Body of pancreas (tissue), 4 donors: Measurements from ENCODE around the gene USH2A. TPM values are rescaled to one million over a fixed set of nuclear protein-coding genes. Genes with fewer than 3 reads are reported as not detected.

ENCODE experiments used
- ATAC-seq: fragments of 150-250 bp; one replicate; pipeline ENCODE4 v1.9.1; 2016
- DNase-seq, 4 donors: peaks; one replicate each; pipeline ENCODE4 v3.0.0-alpha.2; 2019
- H3K27ac ChIP-seq, 4 donors: fragments of 200-600 bp; sonication (generic); 1 replicate in 3 of 4; 2 replicates in 1 of 4; pipeline versions ENCODE4 v1.5.1 to v1.6.1; 2016 to 2019; ENCODE audit warnings: mild to moderate bottlenecking in 1 of 4, mixed read lengths in 1 of 4, moderate library complexity in 1 of 4
- H3K27me3 ChIP-seq, 2 donors: fragments of 200-600 bp; sonication (generic); one replicate each; pipeline ENCODE4 v1.6.0; 2016; ENCODE audit warnings: mild to moderate bottlenecking in 1 of 2
- H3K36me3 ChIP-seq, 2 donors: fragments of 200-600 bp; sonication (generic); replicated peaks in 1 of 2; 2 replicates each; pipeline ENCODE4 v1.5.1; 2016; ENCODE audit warnings: low read depth in 2 of 2; ENCODE audit not compliant: insufficient read depth in 1 of 2
- H3K4me1 ChIP-seq: fragments of 200-600 bp; sonication (generic); one replicate; pipeline ENCODE4 v1.6.0; 2016
- H3K4me3 ChIP-seq, 2 donors: fragments of 200-600 bp; sonication (generic); 1 replicate in 1 of 2; 2 replicates in 1 of 2; pipeline ENCODE4 v1.5.1; 2016 to 2019
- H3K9me3 ChIP-seq, 3 donors: fragments of 200-600 bp; sonication (generic); 1 replicate in 2 of 3; 2 replicates in 1 of 3; pipeline ENCODE4 v1.5.1; 2016
- POLR2A ChIP-seq, 3 donors: fragments of 450-650 bp; IDR thresholded peaks; one replicate each; pipeline ENCODE4 v1.6.1; 2016; ENCODE audit warnings: antibody characterized with exemption in 3 of 3, mild to moderate bottlenecking in 2 of 3
- WGBS, 2 donors: methylation state at CpG; one replicate each; pipeline ENCODE4 v1.1.5; 2017; 5-methylcytosine and 5-hydroxymethylcytosine counted together
- intact Hi-C: fragments of 100-400 bp; cut with DNase I; formaldehyde crosslinking; loops from one replicate; pipeline ENCODE4 v1.15.1; 2023
- total RNA-seq, 2 donors: library from RNA; depleted of rRNA; stranded (reverse); fragments of >200 nt; gene quantifications; one replicate each; pipeline ENCODE4 v1.1.0, GENCODE V29; 2016
- TF ChIP-seq, protein P1 (sequence below), 7 experiments: fragments of 450-650 bp in 4 of 7; fragments of 200-600 bp in 3 of 7; sonication (generic) in 3 of 7; IDR thresholded peaks; one replicate each; pipeline ENCODE4 v1.5.1; 2016 to 2019; ENCODE audit warnings: antibody characterized with exemption in 7 of 7

The USH2A gene
- total RNA-seq, 2 donors from 2014 or later: 0.26 to 0.33 TPM

DNA sequence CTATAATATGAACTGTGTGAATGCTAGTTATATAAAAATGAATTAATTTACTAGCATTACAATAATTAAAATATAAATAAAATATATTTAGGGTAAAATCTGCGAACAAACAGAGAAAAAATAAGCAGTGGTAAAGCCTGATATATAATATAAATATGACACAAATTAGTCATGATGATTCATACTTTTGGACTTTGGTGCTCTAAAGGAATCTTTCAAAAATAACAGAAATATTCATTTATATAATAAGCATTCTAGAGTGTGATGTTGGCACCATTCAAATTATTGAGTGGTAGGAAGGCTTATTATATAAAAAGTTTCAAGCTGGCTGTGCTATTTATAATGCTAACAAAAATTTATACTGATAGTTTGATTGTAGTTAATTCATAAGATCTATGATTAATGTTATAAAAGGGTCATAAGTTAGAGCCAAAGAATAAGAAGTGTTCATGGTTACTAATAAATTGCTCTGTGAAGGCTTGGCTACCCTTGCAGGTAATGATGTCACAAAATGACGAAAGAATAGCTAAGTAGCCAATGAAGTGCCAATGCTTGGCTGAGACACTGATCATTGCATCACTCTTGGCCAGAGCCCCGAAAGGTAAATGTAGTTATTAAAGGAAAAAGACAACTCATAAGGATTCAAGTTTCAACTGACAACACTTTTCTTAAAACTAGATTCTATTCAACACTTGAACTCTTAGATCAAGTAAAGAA, 108.7 kb downstream of the USH2A start:
- Histone ChIP-seq H3K36me3 (no peaks in the 10 kb centered on the region), H3K9me3 (no peaks in the 10 kb centered on the region), H3K4me3 (no peak overlapping the region), H3K27me3 (no peaks in the 10 kb centered on the region), H3K27ac (no peak overlapping the region), H3K4me1 (no peaks in the 10 kb centered on the region)
- 29 to 36% methylated on average over 3 of the region's 3 CpGs for WGBS, 2 donors
- DNase-seq: peak in 3 of 4 donors; percentile 20 to 43 (median 27)
- intact Hi-C loops: no loop called here
- no peak for ATAC-seq
- TF ChIP-seq, protein P1, sequence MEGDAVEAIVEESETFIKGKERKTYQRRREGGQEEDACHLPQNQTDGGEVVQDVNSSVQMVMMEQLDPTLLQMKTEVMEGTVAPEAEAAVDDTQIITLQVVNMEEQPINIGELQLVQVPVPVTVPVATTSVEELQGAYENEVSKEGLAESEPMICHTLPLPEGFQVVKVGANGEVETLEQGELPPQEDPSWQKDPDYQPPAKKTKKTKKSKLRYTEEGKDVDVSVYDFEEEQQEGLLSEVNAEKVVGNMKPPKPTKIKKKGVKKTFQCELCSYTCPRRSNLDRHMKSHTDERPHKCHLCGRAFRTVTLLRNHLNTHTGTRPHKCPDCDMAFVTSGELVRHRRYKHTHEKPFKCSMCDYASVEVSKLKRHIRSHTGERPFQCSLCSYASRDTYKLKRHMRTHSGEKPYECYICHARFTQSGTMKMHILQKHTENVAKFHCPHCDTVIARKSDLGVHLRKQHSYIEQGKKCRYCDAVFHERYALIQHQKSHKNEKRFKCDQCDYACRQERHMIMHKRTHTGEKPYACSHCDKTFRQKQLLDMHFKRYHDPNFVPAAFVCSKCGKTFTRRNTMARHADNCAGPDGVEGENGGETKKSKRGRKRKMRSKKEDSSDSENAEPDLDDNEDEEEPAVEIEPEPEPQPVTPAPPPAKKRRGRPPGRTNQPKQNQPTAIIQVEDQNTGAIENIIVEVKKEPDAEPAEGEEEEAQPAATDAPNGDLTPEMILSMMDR (IDR thresholded peaks at IDR 0.05): no peak

DNA sequence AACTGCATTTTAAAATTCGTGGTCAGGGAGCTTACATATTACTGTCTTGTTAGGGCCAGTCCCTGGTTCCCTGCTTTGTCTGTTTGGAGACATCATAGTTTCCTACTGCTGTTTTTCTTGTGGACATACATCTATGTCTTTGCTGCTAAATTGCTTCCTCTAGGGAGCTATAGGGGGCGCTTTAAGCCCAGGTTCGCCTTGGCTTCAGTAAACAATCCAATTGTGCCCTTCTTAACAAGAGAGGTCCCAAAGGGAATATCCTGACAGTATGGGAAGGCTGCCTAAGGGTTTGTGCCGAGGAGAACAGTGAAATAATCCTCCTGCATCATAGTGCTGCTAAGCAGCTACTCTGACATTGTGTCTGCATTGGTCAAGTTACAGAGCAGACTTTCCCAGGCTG, 112.5 kb downstream of the USH2A start:
- 6 to 12% methylated on average over 4 of the region's 4 CpGs for WGBS, 2 donors
- ATAC-seq: peak; percentile 21

DNA sequence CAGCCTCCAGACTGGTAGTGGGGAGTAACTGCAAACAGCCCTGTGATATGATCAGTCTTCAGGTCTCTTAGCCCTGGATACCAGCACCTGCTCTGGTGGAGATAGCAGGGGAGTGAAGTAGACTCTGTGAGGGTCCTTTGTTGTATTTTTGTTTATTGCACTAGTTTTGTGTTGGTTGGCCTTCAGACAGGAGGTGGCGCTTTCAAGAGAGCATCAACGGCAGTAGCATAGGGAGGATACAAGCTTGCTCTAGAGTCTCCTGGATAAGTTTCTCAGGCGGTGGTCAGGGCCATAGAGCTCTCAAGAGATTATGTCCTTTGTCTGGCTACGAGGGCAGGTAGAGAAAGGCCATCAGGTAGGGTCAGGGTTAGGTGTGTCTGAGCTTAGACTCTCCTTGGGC, 116.4 kb downstream of the USH2A start:
- TF ChIP-seq, protein P1 (IDR thresholded peaks at IDR 0.05): no peak
- no peak for TF ChIP-seq POLR2A (IDR thresholded peaks at IDR 0.05)
- Histone ChIP-seq H3K4me3 (no peak overlapping the region), H3K36me3 (no peaks in the 10 kb centered on the region), H3K4me1 (no peaks in the 10 kb centered on the region), H3K9me3 (no peaks in the 10 kb centered on the region), H3K27me3 (no peaks in the 10 kb centered on the region), H3K27ac (no peak overlapping the region)
- intact Hi-C loops: no loop called here
- no peak for DNase-seq
- WGBS, 2 donors: 82 to 85% methylated on average over 4 of the region's 4 CpGs
- no peak for ATAC-seq

More for the DNA sequence above, 112.5 kb downstream of the USH2A start:
- peak in 3 of 4 donors; percentile 16 to 41 (median 37) for DNase-seq
- TF ChIP-seq POLR2A (IDR thresholded peaks at IDR 0.05): no peak
- TF ChIP-seq, protein P1 (IDR thresholded peaks at IDR 0.05): peak in 6 of 7 experiments; percentile 21 to 63 (median 40)
- Histone ChIP-seq H3K9me3 (no peaks in the 10 kb centered on the region), H3K4me1 (no peaks in the 10 kb centered on the region), H3K36me3 (no peaks in the 10 kb centered on the region), H3K27me3 (no peaks in the 10 kb centered on the region), H3K27ac (no peak overlapping the region), H3K4me3 (no peak overlapping the region)
- intact Hi-C loops: no loop called here

DNA sequence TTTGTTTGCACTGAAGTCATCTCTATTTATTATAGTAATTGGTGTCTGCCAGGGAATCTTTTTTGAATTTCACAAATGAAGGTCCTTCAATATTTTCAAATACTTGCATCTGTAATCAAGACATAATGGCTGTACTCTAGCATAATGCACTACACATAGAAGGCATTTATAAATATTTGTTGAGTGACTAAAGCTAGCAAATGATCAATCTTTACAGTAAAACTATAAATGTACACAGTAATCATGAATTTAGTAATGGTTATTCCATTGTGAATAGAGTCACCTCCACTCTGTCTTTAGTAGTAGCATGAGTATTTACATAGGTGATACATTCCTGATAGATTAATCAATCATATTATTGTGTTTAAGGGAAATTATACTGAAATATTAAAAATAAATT, 119.6 kb downstream of the USH2A start:
- TF ChIP-seq, protein P1 (IDR thresholded peaks at IDR 0.05): no peak
- no peak for TF ChIP-seq POLR2A (IDR thresholded peaks at IDR 0.05)
- intact Hi-C loops: no loop called here
- DNase-seq (no peak), ATAC-seq (no peak)
- H3K27ac ChIP-seq: no peak overlapping the region
- no peak overlapping the region for H3K4me3 ChIP-seq
- H3K9me3 ChIP-seq: no peaks in the 10 kb centered on the region
- no peaks in the 10 kb centered on the region for H3K36me3 ChIP-seq
- no peaks in the 10 kb centered on the region for H3K4me1 ChIP-seq
- no peaks in the 10 kb centered on the region for H3K27me3 ChIP-seq

DNA sequence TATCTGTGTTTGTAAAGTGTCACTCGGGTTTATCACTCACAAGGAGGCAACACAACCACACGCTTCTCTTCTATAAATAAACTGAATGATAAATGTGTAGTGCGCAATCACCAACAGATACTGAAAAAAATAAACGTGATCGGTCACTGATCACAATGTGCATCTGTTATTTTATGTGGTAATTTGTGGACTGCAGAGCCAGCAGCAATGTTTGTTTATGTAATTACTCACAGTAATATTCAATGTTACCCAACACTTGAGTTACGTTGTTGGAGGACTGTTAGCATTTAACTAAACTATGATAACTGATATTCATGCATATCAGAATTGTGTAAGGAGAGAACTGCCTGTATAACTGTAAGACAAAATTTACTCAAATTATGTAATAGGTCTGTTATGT, 129.6 kb downstream of the USH2A start:
- TF ChIP-seq POLR2A (IDR thresholded peaks at IDR 0.05): no peak
- TF ChIP-seq, protein P1 (IDR thresholded peaks at IDR 0.05): no peak
- DNase-seq (no peak), ATAC-seq (no peak)
- Histone ChIP-seq H3K36me3 (no peaks in the 10 kb centered on the region), H3K27ac (no peak overlapping the region), H3K27me3 (no peaks in the 10 kb centered on the region), H3K9me3 (no peaks in the 10 kb centered on the region), H3K4me1 (no peaks in the 10 kb centered on the region), H3K4me3 (no peak overlapping the region)
- 15 to 29% methylated on average over 6 of the region's 6 CpGs for WGBS, 2 donors
- intact Hi-C loops: no loop called here
